Measurements from ENCODE around the gene CCBE1.
"Not testable (repeated sequence)": the region's sequence is repeated elsewhere in the genome, so short reads cannot be mapped to it uniquely, and the experiment has no call there.

Gene CCBE1

DNA sequence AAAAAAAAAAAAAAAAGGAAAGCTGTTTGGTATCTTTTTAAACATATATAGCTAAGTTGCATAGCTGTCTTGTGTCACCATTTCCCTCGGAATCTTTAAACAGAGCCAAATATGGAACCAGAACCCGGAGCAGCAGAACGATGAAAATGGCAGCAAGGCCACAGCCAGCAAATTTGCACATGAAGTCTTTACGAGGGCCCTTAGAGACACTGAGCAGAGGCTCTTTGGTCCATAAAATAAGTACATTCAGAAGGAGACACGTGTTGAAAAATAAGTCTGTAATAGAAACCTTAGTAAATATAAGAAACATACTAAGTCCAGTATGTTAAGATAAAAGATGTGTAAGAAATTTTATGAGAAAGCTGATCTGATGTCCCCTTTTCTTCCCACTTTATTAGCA, 16.2 kb downstream of the CCBE1 start:
- Histone ChIP-seq H3K27me3 (replicated peaks; ENCODE audit: control insufficient read depth, insufficient read depth, low read length) (no peaks in the 10 kb centered on the region), H3K9me3 (ENCODE audit: control insufficient read depth, low read length) (no peaks in the 10 kb centered on the region), H3K9ac (ENCODE audit: low read length) (no peak overlapping the region), H3K36me3 (ENCODE audit: control insufficient read depth, insufficient read depth, low read length, severe bottlenecking) (no peaks in the 10 kb centered on the region), H3K4me3 (ENCODE audit: low read length) (no peak overlapping the region), H3K4me1 (ENCODE audit: control insufficient read depth, insufficient read depth, low read length) (no peaks in the 10 kb centered on the region)
- no peak for DNase-seq (ENCODE audit: low read depth)

DNA sequence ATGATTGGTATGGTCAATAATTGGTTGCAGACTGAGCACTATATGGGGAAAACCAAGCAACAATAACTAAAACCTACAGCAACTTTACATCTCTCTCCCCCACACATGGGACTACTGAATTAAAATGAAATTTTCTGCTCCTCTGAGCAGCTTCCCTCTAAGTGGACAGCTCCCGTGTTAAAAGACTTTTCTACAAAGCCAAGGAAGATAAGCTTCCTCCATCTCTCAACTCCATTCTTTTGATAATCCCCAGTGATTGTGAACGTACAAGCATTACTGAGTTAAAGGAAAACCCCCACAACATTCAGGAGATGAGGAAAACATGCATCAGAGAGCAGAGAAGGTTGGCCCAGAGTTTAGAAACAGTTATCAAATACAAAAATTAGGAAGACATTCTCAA, 21.9 kb downstream of the CCBE1 start:
- H3K4me3 ChIP-seq (ENCODE audit: low read length), result no peak overlapping the region
- H3K4me1 ChIP-seq (ENCODE audit: control insufficient read depth, insufficient read depth, low read length), result peaks cover 34% of the 10 kb centered on the region
- DNase-seq (ENCODE audit: low read depth), result no peak
- H3K9ac ChIP-seq (ENCODE audit: low read length), result no peak overlapping the region
- H3K27me3 ChIP-seq (replicated peaks; ENCODE audit: control insufficient read depth, insufficient read depth, low read length), result no peaks in the 10 kb centered on the region
- H3K9me3 ChIP-seq (ENCODE audit: control insufficient read depth, low read length), result no peaks in the 10 kb centered on the region
- H3K36me3 ChIP-seq (ENCODE audit: control insufficient read depth, insufficient read depth, low read length, severe bottlenecking), result no peaks in the 10 kb centered on the region

DNA sequence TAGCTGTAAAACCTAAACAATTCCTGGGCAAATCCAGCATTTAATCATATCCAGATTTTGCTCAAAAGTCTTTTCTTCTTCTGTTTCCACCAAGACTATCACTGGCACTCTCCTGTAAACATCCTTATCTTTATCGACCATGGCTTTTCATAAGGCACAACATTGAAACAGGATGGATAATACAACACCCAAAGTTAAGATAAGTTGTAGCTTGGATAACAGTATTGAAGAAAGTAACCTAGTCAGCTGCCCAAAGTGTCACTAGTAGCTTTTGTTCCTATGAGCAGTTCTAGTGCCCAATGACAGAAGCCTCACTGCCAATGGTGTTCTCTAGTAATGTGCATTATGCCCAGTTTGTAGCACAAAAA, 22.3 kb downstream of the CCBE1 start:
- H3K4me1 ChIP-seq (ENCODE audit: control insufficient read depth, insufficient read depth, low read length), result peaks cover 38% of the 10 kb centered on the region
- no peak overlapping the region for H3K9ac ChIP-seq (ENCODE audit: low read length)
- H3K27me3 ChIP-seq (replicated peaks; ENCODE audit: control insufficient read depth, insufficient read depth, low read length), result no peaks in the 10 kb centered on the region
- no peak overlapping the region for H3K4me3 ChIP-seq (ENCODE audit: low read length)
- no peaks in the 10 kb centered on the region for H3K36me3 ChIP-seq (ENCODE audit: control insufficient read depth, insufficient read depth, low read length, severe bottlenecking)
- no peak for DNase-seq (ENCODE audit: low read depth)
- no peaks in the 10 kb centered on the region for H3K9me3 ChIP-seq (ENCODE audit: control insufficient read depth, low read length)

DNA sequence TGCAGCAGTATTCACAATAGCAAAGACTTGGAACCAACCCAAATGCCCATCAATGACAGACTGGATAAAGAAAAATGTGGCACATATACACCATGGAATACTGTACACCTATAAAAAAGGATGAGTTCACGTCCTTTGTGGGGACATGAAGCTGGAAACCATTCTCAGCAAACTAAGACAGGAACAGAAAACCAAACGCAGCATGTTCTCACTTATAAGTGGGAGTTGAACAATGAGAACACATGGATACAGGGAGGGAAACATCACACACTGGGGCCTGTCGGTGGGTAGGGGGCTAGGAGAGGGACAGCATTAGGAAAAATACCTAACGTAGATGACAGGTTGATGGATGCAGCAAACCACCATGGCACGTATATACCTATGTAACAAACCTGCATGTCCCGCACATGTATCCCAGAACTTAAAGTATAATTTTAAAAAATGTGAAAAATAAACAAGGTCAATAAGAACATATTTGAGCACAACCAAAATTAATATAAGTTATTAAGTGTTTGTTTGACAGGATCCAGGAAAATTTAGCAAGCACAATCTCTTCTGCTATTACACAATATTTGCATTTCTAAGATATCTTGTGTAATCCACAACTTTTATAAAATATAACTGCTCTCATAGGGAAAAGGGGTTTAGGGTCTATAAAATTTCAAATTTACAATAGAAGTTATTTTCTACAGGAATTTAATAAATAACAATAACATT, 22.9 kb downstream of the CCBE1 start:
- Histone ChIP-seq H3K4me3 (ENCODE audit: low read length) (no peak overlapping the region), H3K4me1 (ENCODE audit: control insufficient read depth, insufficient read depth, low read length) (peaks cover 43% of the 10 kb centered on the region), H3K36me3 (ENCODE audit: control insufficient read depth, insufficient read depth, low read length, severe bottlenecking) (no peaks in the 10 kb centered on the region), H3K9me3 (ENCODE audit: control insufficient read depth, low read length) (no peaks in the 10 kb centered on the region), H3K9ac (ENCODE audit: low read length) (no peak overlapping the region), H3K27me3 (replicated peaks; ENCODE audit: control insufficient read depth, insufficient read depth, low read length) (no peaks in the 10 kb centered on the region)
- DNase-seq (ENCODE audit: low read depth), result peak; percentile 38

DNA sequence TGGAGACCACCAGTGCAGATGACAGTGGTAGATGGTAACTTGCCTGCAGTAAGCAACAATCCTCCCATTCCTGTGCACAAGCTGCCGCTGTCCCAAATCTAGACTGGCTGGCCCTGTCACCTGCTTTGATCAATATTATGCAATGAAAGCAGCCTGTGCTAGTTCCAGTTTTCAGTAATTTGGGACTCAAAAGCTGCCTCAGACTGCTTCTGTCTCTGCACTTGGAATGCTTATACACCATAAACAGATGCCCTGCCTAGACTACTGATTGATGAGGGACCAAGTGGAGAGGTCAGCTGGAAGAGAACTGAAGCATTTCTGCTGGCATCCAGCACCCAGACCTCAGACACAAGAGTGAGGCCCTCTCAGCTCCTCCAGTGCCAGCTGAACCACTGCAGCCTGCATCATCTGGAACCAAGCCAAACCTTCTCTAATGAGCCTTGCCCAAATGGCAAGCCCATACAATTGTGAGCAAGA, 24.9 kb downstream of the CCBE1 start:
- Histone ChIP-seq H3K4me1 (ENCODE audit: control insufficient read depth, insufficient read depth, low read length) (peaks cover 43% of the 10 kb centered on the region), H3K4me3 (ENCODE audit: low read length) (no peak overlapping the region), H3K27me3 (replicated peaks; ENCODE audit: control insufficient read depth, insufficient read depth, low read length) (no peaks in the 10 kb centered on the region), H3K9me3 (ENCODE audit: control insufficient read depth, low read length) (no peaks in the 10 kb centered on the region), H3K9ac (ENCODE audit: low read length) (peak overlapping the region; percentile 11), H3K36me3 (ENCODE audit: control insufficient read depth, insufficient read depth, low read length, severe bottlenecking) (no peaks in the 10 kb centered on the region)
- DNase-seq (ENCODE audit: low read depth), result no peak

DNA sequence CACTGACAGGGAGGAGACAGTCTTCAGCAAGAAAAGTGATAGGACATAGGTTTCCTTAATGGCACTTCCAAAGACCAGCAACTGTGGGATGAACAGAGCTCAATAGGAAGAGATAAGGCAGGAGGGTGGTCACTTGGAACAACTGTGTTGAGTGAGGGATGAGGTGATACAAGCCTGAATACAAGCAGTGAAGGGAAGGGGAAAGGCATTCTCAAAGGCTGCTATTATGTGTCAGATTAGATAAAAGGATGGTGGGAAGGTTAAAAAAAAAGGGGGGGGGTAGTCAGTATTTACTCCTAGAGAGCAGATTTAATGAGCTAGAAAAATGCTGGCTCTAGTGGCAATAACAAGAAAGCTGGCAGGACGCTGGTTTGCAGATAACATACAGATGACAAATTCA, 25.7 kb downstream of the CCBE1 start:
- Histone ChIP-seq H3K27me3 (replicated peaks; ENCODE audit: control insufficient read depth, insufficient read depth, low read length) (no peaks in the 10 kb centered on the region), H3K36me3 (ENCODE audit: control insufficient read depth, insufficient read depth, low read length, severe bottlenecking) (no peaks in the 10 kb centered on the region), H3K4me3 (ENCODE audit: low read length) (no peak overlapping the region), H3K9me3 (ENCODE audit: control insufficient read depth, low read length) (no peaks in the 10 kb centered on the region), H3K4me1 (ENCODE audit: control insufficient read depth, insufficient read depth, low read length) (peaks cover 43% of the 10 kb centered on the region), H3K9ac (ENCODE audit: low read length) (no peak overlapping the region)
- DNase-seq (ENCODE audit: low read depth), result no peak

DNA sequence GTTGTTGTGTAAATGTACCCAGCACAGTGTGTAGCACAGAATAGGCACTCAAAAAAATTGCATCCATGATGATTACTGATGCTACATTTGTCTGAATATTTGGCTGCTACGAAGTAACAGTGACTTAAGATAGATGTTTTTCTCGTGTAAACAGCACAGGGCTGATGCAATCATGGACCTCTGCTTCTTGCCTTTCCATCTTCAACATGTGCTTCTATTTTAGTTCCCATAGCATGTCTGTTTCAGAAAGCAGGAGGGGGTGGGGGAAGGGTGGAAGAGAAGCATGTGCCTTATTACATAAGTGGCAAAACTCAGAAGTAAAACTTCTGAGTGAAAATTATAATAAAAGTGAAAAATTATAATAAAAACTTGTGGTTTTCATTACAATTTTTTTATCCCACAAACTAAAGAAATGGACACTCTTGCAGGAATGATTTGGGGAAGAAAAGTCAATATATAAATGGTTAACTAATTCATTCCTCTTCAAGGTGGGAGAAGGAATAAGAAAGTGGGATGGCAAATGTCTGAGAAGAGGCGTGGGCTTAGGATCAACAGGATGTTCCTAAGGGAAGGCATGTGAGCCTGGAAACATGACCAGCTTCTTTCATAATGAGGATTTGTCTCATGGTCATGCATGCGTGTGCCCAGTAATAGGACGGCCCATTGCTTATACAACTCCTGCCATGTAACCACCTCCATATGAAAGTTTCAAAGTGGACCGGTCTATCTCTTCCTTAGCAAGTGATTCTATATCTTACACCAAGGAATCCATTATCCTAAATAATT, 27.2 kb downstream of the CCBE1 start:
- peaks cover 56% of the 10 kb centered on the region for H3K4me1 ChIP-seq (ENCODE audit: control insufficient read depth, insufficient read depth, low read length)
- no peak overlapping the region for H3K4me3 ChIP-seq (ENCODE audit: low read length)
- H3K9me3 ChIP-seq (ENCODE audit: control insufficient read depth, low read length), result no peaks in the 10 kb centered on the region
- peak; percentile 77 for DNase-seq (ENCODE audit: low read depth)
- H3K9ac ChIP-seq (ENCODE audit: low read length), result no peak overlapping the region
- no peaks in the 10 kb centered on the region for H3K36me3 ChIP-seq (ENCODE audit: control insufficient read depth, insufficient read depth, low read length, severe bottlenecking)
- no peaks in the 10 kb centered on the region for H3K27me3 ChIP-seq (replicated peaks; ENCODE audit: control insufficient read depth, insufficient read depth, low read length)

DNA sequence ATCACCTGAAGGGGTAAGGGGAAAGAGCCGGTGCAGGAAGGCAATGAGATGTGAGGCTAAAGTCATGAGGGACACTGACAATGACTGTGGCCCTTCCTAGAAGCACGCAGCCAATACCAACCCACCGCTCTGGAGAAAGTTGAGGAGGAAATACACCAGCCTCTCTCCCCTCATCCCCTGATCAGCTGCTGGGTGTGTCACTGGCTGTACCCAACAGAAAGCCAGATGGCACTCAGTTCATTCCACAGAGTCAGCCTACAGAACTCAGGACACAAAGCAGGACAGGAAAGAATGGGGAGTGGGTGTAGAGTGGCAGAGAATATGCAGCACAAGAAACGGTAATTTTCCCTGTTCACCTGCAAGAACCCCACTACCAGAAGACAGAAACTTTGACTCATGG, 29.7 kb downstream of the CCBE1 start:
- no peaks in the 10 kb centered on the region for H3K9me3 ChIP-seq (ENCODE audit: control insufficient read depth, low read length)
- no peak overlapping the region for H3K9ac ChIP-seq (ENCODE audit: low read length)
- peaks cover 64% of the 10 kb centered on the region for H3K4me1 ChIP-seq (ENCODE audit: control insufficient read depth, insufficient read depth, low read length)
- H3K27me3 ChIP-seq (replicated peaks; ENCODE audit: control insufficient read depth, insufficient read depth, low read length), result no peaks in the 10 kb centered on the region
- no peak for DNase-seq (ENCODE audit: low read depth)
- H3K4me3 ChIP-seq (ENCODE audit: low read length), result no peak overlapping the region
- H3K36me3 ChIP-seq (ENCODE audit: control insufficient read depth, insufficient read depth, low read length, severe bottlenecking), result no peaks in the 10 kb centered on the region

DNA sequence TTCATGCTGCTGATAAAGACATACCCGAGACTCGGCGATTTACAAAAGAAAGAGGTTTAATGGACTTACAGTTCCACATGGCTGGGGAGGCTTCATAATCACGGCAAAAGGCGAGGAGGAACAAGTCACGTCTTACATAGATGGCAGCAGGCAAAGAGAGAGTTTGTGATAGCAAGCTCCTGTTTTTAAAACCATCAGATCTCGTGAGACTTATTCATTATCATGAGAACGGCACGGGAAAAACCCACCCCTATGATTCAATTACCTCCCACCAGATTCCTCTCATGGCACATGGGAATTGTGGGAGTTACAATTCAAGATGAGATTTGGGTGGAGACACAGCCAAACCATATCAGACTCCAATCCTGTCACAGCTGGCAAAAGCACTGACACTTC, 31.2 kb downstream of the CCBE1 start:
- not testable (repeated sequence) for H3K9me3 ChIP-seq (ENCODE audit: control insufficient read depth, low read length); H3K27me3 ChIP-seq (replicated peaks; ENCODE audit: control insufficient read depth, insufficient read depth, low read length); DNase-seq (ENCODE audit: low read depth); H3K36me3 ChIP-seq (ENCODE audit: control insufficient read depth, insufficient read depth, low read length, severe bottlenecking)
- peaks cover 64% of the 10 kb centered on the region for H3K4me1 ChIP-seq (ENCODE audit: control insufficient read depth, insufficient read depth, low read length)
- H3K9ac ChIP-seq (ENCODE audit: low read length), result peak overlapping the region; percentile 76
- peak overlapping the region; percentile 75 for H3K4me3 ChIP-seq (ENCODE audit: low read length)

DNA sequence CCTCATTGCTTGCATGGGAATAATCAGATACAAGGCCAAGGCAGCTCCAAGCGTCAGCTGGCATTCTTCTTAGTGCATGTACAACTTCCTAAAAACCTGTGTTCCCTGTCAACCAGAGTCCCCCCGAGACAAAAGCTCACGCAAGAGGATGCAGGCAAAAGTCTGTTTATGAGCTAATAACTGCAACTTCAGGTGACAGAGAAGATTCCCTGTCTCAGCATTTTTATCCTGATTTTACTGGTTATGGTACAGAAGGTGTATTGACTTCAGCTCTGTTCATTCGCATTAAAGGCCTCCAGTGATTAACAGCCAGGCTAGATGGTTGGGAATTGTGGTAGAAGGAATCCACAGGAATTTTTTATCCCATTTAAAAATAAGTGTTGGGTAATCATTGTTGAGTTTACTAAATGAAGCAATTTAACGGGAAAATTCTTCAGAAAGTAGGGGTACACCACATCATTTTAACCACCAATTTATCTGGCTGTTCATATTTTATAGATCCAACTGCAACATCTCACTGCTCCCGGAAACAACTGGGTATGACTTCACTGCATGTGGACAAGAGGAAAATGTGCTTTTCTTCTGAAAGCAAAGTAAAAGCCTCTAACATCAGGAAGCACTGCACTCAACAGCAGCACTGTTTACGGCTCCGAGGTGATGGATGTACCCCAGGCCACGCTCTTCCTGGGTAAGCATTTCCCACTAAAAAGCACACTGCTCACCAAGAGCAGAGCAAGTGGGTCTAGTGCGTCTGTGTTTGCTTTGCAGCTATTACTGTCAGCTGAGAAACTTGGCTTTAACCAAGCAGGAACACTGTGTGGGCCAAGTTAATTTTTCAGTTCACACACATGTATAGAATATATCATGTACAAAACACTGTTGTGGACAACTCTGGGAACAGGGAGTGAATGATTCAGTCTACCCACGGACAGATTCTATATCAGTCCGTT, 31.9 kb downstream of the CCBE1 start:
- peaks cover 69% of the 10 kb centered on the region for H3K4me1 ChIP-seq (ENCODE audit: control insufficient read depth, insufficient read depth, low read length)
- no peaks in the 10 kb centered on the region for H3K27me3 ChIP-seq (replicated peaks; ENCODE audit: control insufficient read depth, insufficient read depth, low read length)
- no peaks in the 10 kb centered on the region for H3K36me3 ChIP-seq (ENCODE audit: control insufficient read depth, insufficient read depth, low read length, severe bottlenecking)
- peak overlapping the region; percentile 76 for H3K9ac ChIP-seq (ENCODE audit: low read length)
- DNase-seq (ENCODE audit: low read depth), result no peak
- H3K4me3 ChIP-seq (ENCODE audit: low read length), result peak overlapping the region; percentile 75
- H3K9me3 ChIP-seq (ENCODE audit: control insufficient read depth, low read length), result no peaks in the 10 kb centered on the region

DNA sequence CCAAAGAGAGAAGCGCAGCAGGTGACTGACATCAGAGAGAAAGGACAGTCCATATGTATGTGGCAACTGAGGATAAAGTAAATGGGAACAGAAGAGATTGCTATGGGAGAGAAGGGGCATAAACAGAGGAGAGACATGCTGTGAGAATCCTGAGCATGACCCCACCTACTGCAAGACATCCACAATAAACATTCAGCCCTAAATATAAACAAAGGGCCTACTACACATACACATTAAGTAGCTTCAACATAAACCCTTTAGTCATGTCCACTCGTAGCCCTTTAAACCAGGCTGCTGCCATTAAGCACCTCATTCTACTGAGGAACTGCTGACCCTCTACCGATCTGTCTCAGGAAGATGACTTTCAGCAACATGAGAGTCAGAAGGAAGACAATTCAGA, 32.9 kb downstream of the CCBE1 start:
- Histone ChIP-seq H3K4me3 (ENCODE audit: low read length) (peak overlapping the region; percentile 75), H3K36me3 (ENCODE audit: control insufficient read depth, insufficient read depth, low read length, severe bottlenecking) (no peaks in the 10 kb centered on the region), H3K9me3 (ENCODE audit: control insufficient read depth, low read length) (no peaks in the 10 kb centered on the region), H3K27me3 (replicated peaks; ENCODE audit: control insufficient read depth, insufficient read depth, low read length) (no peaks in the 10 kb centered on the region), H3K9ac (ENCODE audit: low read length) (no peak overlapping the region), H3K4me1 (ENCODE audit: control insufficient read depth, insufficient read depth, low read length) (peaks cover 69% of the 10 kb centered on the region)
- DNase-seq (ENCODE audit: low read depth), result no peak
